ENCODE data around the gene SAMD4A.

Gene SAMD4A

GRCh38 chr14:54660604-54661111 lies 93.7 kb downstream of the SAMD4A start:
- no peak for DNase-seq

DNA sequence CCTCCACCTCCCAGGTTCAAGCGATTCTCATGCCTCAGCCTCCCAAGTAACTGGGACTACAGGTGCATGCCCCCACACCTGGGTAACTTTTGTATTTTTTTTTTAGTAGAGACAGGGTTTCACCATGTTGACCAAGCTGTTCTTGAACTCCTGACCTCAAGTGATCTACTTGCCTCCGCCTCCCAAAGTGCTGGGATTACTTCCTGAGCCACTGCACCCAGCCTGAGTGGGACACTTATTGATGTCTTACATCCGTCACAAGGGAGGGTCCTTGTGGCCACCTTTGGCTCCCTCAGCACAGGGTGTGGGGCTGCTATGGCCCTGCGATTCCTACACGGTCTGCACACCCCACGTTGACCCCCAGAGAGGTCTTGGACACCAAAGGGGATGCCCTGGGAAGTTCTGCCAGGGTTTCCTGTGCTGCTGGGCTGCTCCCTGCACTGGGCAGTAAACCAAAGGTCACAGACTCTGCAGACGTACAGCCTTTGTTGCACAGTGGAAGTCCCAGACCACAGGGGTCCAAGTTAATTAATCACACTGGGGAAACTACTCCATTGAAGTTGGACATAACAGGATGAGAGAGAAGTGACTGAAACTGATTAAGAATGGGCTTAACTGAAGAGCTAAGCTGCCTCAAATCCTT lies 95.7 kb downstream of the SAMD4A start:
- peak; percentile 62 for DNase-seq

GRCh38 chr14:54664961-54665360 lies 98.0 kb downstream of the SAMD4A start:
- no peak for DNase-seq

GRCh38 chr14:54665946-54666345 lies 99.0 kb downstream of the SAMD4A start:
- no peak for DNase-seq

DNA sequence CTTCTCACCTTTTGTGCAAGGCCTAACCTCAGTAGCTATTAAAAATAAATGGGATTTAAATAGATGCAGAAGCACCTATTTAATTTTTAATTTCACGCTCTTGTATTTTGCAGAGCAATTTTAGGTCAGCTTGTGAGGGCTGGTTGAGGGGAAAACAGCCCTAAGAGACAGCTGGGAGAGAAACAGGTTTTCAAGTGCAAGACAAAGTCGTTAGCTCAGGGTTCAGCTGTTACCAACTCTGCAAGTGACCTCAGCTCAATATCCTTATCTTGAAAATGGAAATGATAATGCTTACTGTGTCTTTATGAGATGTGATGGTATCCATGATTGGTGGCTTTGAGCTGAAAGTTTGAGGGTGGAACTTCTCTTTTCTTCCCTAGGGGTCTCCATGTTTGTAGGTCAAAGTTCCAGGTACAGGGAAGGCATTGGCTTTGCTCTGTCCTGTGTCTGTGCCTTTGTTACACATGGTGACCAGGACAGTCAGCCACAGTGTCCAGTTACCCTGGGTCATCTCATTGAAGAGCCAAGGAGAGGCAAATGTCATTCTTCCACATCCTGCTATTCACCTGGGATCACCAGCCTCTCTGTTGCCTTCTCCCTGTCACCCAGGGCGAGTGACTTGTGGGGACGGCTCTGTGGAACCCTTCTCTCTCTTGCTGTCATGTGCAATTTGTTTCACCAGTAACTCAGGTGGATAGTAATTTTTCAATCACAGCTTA lies 100.3 kb downstream of the SAMD4A start:
- DNase-seq = no peak

DNA sequence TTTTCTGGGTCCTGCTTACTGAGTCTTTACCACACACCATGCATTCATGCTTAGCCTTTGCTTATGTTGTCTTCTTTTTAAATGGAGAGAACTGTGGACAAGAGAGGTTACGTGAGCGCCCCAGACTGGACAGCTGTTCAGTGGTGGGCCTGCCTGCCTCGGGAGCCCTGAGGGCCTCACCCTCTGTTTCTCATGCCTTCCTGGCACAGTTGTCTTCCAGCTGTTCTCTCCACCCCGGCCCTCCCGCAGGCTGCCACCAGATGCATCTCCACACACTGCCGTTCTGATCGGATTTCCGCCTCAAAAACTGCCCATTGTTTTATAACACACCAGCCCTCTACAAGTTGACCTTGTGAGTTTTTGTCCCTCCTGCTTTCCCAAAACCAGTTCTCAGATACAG lies 100.8 kb downstream of the SAMD4A start:
- DNase-seq = no peak

GRCh38 chr14:54669721-54670561 lies 103.0 kb downstream of the SAMD4A start:
- no peak for DNase-seq

DNA sequence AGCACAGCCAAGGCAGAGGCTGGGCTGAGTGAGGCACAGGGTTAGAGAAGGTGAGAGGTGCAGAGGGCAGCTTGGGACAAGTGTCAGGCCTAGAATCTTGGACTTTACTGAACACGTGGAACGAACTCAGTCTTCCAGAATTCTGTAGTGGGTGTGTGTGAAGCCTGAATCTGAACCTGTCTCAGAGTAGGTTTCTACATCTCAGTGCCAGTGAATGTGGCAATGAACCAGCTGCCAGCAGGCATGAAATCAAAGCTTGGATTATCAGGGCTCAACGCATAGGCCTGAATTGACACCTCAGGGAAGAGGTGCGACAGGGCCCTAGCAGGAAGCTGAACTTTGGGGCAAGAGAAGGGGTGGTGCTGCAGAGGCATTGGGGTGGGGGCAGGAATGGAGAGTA lies 104.6 kb downstream of the SAMD4A start:
- DNase-seq = no peak

DNA sequence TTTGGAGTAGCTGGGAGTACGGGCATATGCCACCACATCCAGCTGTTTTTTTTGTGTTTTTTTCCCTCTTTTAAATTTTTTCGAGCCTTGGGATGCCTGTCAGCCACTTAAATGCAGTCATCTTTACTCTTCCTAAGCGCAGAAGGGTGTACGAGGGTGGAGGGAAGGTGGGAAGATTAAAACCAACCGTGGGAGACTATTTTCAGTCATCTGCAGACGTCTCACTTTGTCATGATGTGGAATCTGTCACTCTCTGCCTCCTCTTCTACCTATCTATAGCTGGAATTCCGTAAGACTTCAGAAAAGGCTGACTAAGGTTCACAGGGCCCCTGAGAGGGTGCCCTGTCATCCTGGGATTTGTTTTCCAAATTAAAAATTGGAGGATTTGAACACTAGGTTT lies 105.3 kb downstream of the SAMD4A start:
- no peak for DNase-seq

- no peak for DNase-seq
Measured at GRCh38 chr14:54672688-54673087, 105.8 kb downstream of the SAMD4A start.

- peak; percentile 16 for DNase-seq
Measured at GRCh38 chr14:54673193-54674045, 106.5 kb downstream of the SAMD4A start.

GRCh38 chr14:54674046-54674741 lies 107.3 kb downstream of the SAMD4A start:
- DNase-seq = no peak

- no peak for DNase-seq
Measured at GRCh38 chr14:54675236-54676128, 108.6 kb downstream of the SAMD4A start.

DNA sequence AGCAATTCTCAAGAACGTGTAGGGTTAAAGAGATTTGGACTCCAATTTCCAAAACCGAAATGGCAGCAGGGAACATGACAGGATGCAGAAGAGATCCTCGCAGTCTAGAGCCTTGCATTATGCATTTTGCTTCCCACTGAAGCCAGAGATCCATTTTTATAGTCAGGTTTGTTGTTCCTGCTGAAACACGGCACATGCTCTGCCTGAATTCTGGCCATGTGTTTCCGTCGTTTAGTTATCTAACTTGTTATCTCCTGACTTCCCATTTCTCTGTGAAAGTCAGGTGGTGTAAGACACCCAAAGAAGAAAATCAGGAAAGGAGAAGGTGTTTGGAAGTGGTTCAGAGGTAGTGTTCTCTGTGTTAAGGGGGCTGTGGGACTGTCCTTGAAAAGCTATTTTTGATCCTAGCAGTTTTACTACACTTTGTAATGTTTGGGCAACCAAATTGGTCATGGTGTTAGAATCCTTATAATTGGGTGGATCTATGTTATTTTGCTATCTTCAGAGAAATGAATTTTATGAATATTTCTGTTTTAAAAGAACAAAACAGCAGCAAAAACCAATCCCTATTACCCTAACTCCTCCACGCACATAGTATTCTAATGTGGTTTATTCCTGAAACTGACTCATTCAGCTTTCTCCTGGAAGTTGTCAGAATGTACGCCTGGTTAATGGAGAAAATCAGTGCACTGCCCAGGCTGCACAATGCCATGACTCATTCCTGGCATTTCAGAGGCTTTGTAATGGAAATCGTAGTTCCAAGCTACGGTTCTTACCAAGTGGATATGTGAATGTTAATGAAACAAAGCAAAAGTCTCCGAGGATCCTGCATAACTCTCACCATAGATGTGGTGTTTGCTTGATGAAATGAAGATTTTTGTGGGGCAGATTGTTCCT lies 110.1 kb downstream of the SAMD4A start:
- DNase-seq = no peak

DNA sequence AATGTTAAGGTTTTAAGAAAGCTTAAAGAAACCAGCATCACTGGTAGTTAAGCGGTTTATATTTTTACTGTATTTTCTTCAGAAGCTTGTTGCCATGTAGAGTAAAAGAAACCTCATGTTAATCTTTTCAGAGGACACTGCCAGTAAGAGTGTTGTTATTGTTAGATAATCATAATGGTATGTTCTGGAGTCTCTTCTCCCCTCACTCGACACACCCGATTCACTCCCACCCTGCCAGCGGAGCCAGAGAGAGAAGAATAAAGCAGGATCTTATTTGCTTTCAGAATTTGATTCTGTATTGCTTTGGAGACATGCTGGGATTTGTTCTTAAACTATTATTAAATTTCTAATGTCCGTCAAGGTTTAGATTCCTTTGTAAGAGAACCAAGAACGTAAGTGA lies 113.7 kb downstream of the SAMD4A start:
- no peak for DNase-seq

DNA sequence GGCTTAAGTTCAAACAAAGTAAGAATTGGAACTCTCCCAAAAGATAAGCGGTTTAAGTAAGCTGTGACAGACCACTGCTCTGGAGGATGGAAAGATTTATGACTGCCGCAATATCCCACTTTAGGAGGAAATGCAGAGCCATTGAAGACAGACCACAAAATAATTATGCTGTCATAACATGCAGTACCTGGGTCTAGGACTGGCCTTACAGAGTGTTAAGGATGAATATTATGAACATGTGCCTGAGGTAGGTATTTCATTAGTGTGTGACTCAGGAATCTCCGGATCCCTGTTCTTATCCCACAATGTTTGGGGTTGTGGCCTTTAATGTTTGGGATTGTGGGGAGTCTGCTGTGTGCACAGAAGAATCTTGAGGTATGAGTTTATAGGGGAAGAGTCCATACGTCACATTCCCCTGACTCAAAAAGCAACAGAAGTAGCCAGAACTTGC lies 114.9 kb downstream of the SAMD4A start:
- DNase-seq = no peak

GRCh38 chr14:54682578-54682977 lies 115.7 kb downstream of the SAMD4A start:
- DNase-seq = no peak

DNA sequence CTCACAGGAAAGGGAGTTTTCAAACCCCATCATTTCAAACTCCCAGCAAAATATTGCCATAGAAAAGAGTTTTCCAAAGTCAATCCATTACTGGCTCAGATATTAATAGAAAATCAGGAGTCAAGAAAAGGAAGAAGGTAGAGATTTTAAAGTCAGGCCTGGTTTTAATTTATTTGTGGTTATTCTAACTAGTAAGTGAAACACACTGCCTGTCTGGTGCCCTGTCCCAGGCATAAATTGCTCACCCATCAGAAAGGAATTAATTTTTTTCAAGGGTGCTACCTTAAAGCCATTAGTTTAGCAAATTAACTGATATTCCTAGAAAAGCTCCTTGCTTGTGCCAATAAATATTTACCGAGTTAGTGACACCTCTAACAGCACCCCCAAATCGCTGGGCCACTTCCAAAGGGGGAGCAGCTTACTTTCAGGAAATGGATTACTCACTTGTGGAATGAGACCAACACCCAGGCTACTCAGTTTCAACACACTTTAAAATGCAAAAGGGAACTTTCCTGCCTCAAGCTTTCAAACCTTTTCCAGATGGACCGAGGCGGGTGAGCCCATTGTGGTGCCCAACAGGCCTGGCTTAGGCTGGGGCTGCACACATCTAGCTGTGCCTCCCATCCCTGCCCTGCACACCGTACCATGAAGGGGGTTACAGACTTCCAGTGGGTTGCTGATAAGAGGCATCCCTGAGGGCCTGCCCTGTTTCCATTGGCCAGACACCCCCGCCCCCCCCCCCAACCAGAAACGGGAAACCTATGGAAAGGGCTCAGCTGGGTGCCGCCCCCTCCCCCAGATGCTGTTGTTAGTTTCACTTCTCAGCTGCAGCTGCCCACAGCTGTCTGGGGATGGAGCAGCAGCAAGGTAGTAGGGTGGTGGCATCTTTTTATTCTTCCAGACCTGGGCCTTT lies 117.2 kb downstream of the SAMD4A start:
- no peak for DNase-seq
